Liver (tissue), 9 donors: ENCODE results near the gene UBASH3B. TPM values are rescaled to one million over a fixed set of nuclear protein-coding genes. Genes with fewer than 3 reads are reported as not detected.

Experiments used
- DNase-seq: peaks from one replicate; pipeline ENCODE4 v3.0.0-alpha.2; 2017; ENCODE audit warnings: low spot score
- H3K27ac ChIP-seq, 2 donors: one replicate each; pipeline ENCODE4 v1.7.0; 2013; ENCODE audit warnings: inconsistent platforms in 2 of 2, low read length in 2 of 2, control low read depth in 1 of 2, low read depth in 1 of 2, mild to moderate bottlenecking in 1 of 2
- H3K27me3 ChIP-seq, 4 donors: one replicate each; pipeline versions ENCODE4 v1.6.1 to v1.7.0; 2013; ENCODE audit warnings: low read length in 3 of 4, inconsistent platforms in 1 of 4, mild to moderate bottlenecking in 1 of 4, moderate library complexity in 1 of 4; ENCODE audit not compliant: control insufficient read depth in 4 of 4, insufficient read depth in 4 of 4
- H3K36me3 ChIP-seq, 4 donors: one replicate each; pipeline versions ENCODE4 v1.6.1 to v1.7.0; 2013; ENCODE audit warnings: low read length in 3 of 4, mild to moderate bottlenecking in 3 of 4, low read depth in 1 of 4, moderate library complexity in 1 of 4; ENCODE audit not compliant: control insufficient read depth in 4 of 4, insufficient read depth in 3 of 4
- H3K4me1 ChIP-seq, 4 donors: one replicate each; pipeline versions ENCODE4 v1.6.1 to v1.7.0; 2013; ENCODE audit warnings: low read length in 3 of 4, mild to moderate bottlenecking in 3 of 4, moderate library complexity in 1 of 4; ENCODE audit not compliant: control insufficient read depth in 4 of 4, insufficient read depth in 4 of 4
- H3K4me3 ChIP-seq, 3 donors: one replicate each; pipeline versions ENCODE4 v1.6.1 to v1.7.0; 2013; ENCODE audit warnings: low read length in 3 of 3, control low read depth in 1 of 3, low read depth in 1 of 3, mild to moderate bottlenecking in 1 of 3
- H3K9ac ChIP-seq, 2 donors: one replicate each; pipeline ENCODE4 v1.7.0; 2013; ENCODE audit warnings: low read length in 2 of 2, mild to moderate bottlenecking in 2 of 2, moderate library complexity in 2 of 2, control low read depth in 1 of 2, low read depth in 1 of 2
- H3K9me3 ChIP-seq, 4 donors: one replicate each; pipeline versions ENCODE4 v1.6.1 to v1.7.0; 2013; ENCODE audit warnings: low read length in 3 of 4; ENCODE audit not compliant: control insufficient read depth in 4 of 4
- ATF3 ChIP-seq: IDR thresholded peaks from 2 replicates; pipeline ENCODE4 v1.6.1; 2016; ENCODE audit warnings: antibody characterized with exemption
- CTCF ChIP-seq: fragments of 150-350 bp; IDR thresholded peaks from 2 replicates; pipeline ENCODE4 v1.5.1; 2017; ENCODE audit warnings: improper control_type of control experiment, low read depth, low read length; ENCODE audit not compliant: missing input control
- EGR1 ChIP-seq, 2 donors: IDR thresholded peaks; 2 replicates each; pipeline ENCODE4 v1.6.1; 2016 to 2018; ENCODE audit warnings: antibody characterized with exemption in 2 of 2, low read depth in 2 of 2
- FOXA1 ChIP-seq: IDR thresholded peaks from 2 replicates; pipeline ENCODE4 v1.6.1; 2016; ENCODE audit warnings: antibody characterized with exemption
- FOXA2 ChIP-seq: IDR thresholded peaks from 2 replicates; pipeline ENCODE4 v1.6.1; 2016; ENCODE audit warnings: antibody characterized with exemption
- GABPA ChIP-seq, 2 donors: IDR thresholded peaks in 1 of 2; conservative IDR thresholded peaks in 1 of 2; 2 replicates each; pipeline ENCODE4 v1.6.1; 2016; ENCODE audit warnings: antibody characterized with exemption in 2 of 2, mild to moderate bottlenecking in 1 of 2, moderate library complexity in 1 of 2
- HNF4A ChIP-seq, 2 donors: conservative IDR thresholded peaks; 2 replicates each; pipeline ENCODE4 v1.6.1; 2016; ENCODE audit warnings: antibody characterized with exemption in 2 of 2, mild to moderate bottlenecking in 2 of 2
- HNF4G ChIP-seq: IDR thresholded peaks from 2 replicates; pipeline ENCODE4 v1.6.1; 2016; ENCODE audit warnings: antibody characterized with exemption
- JUND ChIP-seq, 2 donors: IDR thresholded peaks; 2 replicates each; pipeline ENCODE4 v1.6.1; 2016; ENCODE audit warnings: antibody characterized with exemption in 2 of 2
- MAX ChIP-seq: IDR thresholded peaks from 2 replicates; pipeline ENCODE4 v1.6.1; 2016; ENCODE audit warnings: antibody characterized with exemption
- NR2F2 ChIP-seq: IDR thresholded peaks from 2 replicates; pipeline ENCODE4 v1.6.1; 2016; ENCODE audit warnings: antibody characterized with exemption
- RAD21 ChIP-seq, 2 donors: IDR thresholded peaks; 2 replicates each; pipeline ENCODE4 v1.6.1; 2016; ENCODE audit warnings: antibody characterized with exemption in 2 of 2, mild to moderate bottlenecking in 2 of 2
- REST ChIP-seq: IDR thresholded peaks from 2 replicates; pipeline ENCODE4 v1.6.1; 2016; ENCODE audit warnings: antibody characterized with exemption, mild to moderate bottlenecking
- RXRA ChIP-seq, 2 donors: IDR thresholded peaks; 2 replicates each; pipeline ENCODE4 v1.6.1; 2017 to 2018; ENCODE audit warnings: antibody characterized with exemption in 2 of 2, mild to moderate bottlenecking in 1 of 2
- SP1 ChIP-seq: IDR thresholded peaks from 2 replicates; pipeline ENCODE4 v1.6.1; 2018; ENCODE audit warnings: antibody characterized with exemption, mild to moderate bottlenecking
- TAF1 ChIP-seq: conservative IDR thresholded peaks from 2 replicates; pipeline ENCODE4 v1.6.1; 2016; ENCODE audit warnings: antibody characterized with exemption, mild to moderate bottlenecking
- YY1 ChIP-seq: IDR thresholded peaks from 2 replicates; pipeline ENCODE4 v1.6.1; 2016; ENCODE audit warnings: antibody characterized with exemption, mild to moderate bottlenecking
- ZBTB33 ChIP-seq: IDR thresholded peaks from 2 replicates; pipeline ENCODE4 v1.6.1; 2016; ENCODE audit warnings: antibody characterized with exemption
- WGBS: extraction: QIAGEN DNeasy Blood & Tissue Kit; methylation state at CpG from one replicate; pipeline ENCODE4 v1.1.7; 2013; 5-methylcytosine and 5-hydroxymethylcytosine counted together
- polyA plus RNA-seq, 2 donors: library from polyadenylated mRNA; stranded (reverse) in 1 of 2; unstranded in 1 of 2; fragments of 200-250 nt in 1 of 2; fragments of >200 nt in 1 of 2; fragmentation: Nextera tagmentation in 1 of 2; extraction: Ambion mirVana in 1 of 2; gene quantifications; one replicate each; pipeline versions ENCODE4 v1.2.1 to v1.2.3, GENCODE V29; 2013 to 2015
- total RNA-seq, 2 donors: library from RNA; depleted of rRNA; stranded (reverse); fragments of >200 nt; gene quantifications; one replicate each; pipeline ENCODE4 v1.2.3, GENCODE V29; 2014
- donor health status: healthy.
- donor health status: healthy.
- donor health status: healthy.
- donor health status: healthy.
- donor health status: healthy.

The UBASH3B gene
- total and polyA plus RNA-seq, 4 donors = 0.48 to 5.5 (median 2.5) TPM

GRCh38 chr11:122731500-122731913, 76.0 kb downstream of the UBASH3B start:
- H3K27ac ChIP-seq = no peak overlapping the region
- H3K4me1 ChIP-seq = peaks cover 0 to 7% (median 3%) of the 10 kb centered on the region in 4 donors
- WGBS = 80% methylated on average over 2 of the region's 2 CpGs

More at GRCh38 chr11:122731500-122731913, 76.0 kb downstream of the UBASH3B start:
- Histone ChIP-seq H3K9ac (no peak overlapping the region), H3K27me3 (peaks cover 0 to 4% (median 0%) of the 10 kb centered on the region in 4 donors), H3K4me3 (no peak overlapping the region), H3K9me3 (no peaks in the 10 kb centered on the region), H3K36me3 (no peaks in the 10 kb centered on the region)
- TF ChIP-seq REST (no peak), NR2F2 (no peak), ZBTB33 (no peak), JUND (IDR thresholded peaks at IDR 0.05) (no peak), YY1 (no peak), MAX (no peak), FOXA2 (no peak), GABPA (IDR thresholded peaks at IDR 0.05 in 1 of 2, conservative IDR thresholded peaks at IDR 0.05 in 1 of 2) (no peak), CTCF (no peak), HNF4A (conservative IDR thresholded peaks at IDR 0.05) (no peak), RAD21 (IDR thresholded peaks at IDR 0.05) (no peak), TAF1 (no peak), FOXA1 (no peak), HNF4G (no peak), EGR1 (IDR thresholded peaks at IDR 0.05; ENCODE audit: low read depth in 2 of 2) (no peak), RXRA (IDR thresholded peaks at IDR 0.05) (no peak), SP1 (no peak), ATF3 (no peak)
- DNase-seq = no peak
